Gastroesophageal sphincter (tissue), 3 donors: Measurements from ENCODE around the gene FBXL17.

Experiments
- CTCF ChIP-seq, 4 experiments: fragments of 200-600 bp in 2 of 4; fragments of 450-650 bp in 2 of 4; sonication (generic) in 1 of 4; IDR thresholded peaks; one replicate each; pipeline ENCODE4 v1.5.1; 2017 to 2019; ENCODE audit warnings: antibody characterized with exemption in 4 of 4, mild to moderate bottlenecking in 2 of 4, moderate library complexity in 2 of 4
- EP300 ChIP-seq: sonication (generic); formaldehyde crosslinking; IDR thresholded peaks from one replicate; pipeline ENCODE4 v1.6.1; 2017; ENCODE audit warnings: antibody characterized with exemption, mild to moderate bottlenecking
- POLR2A ChIP-seq, 2 donors: fragments of 450-650 bp; IDR thresholded peaks; one replicate each; pipeline ENCODE4 v1.6.1; 2017; ENCODE audit warnings: antibody characterized with exemption in 2 of 2, mild to moderate bottlenecking in 2 of 2, moderate library complexity in 1 of 2
- POLR2AphosphoS5 ChIP-seq: sonication (generic); formaldehyde crosslinking; IDR thresholded peaks from one replicate; pipeline ENCODE4 v1.6.1; 2017; ENCODE audit warnings: antibody characterized with exemption

- TF ChIP-seq CTCF (IDR thresholded peaks at IDR 0.05) (no peak), POLR2AphosphoS5 (no peak), EP300 (no peak), POLR2A (IDR thresholded peaks at IDR 0.05) (no peak)
Observed at GRCh38 chr5:107958861-107959260, 423.0 kb downstream of the FBXL17 start.
